NT2/D1 (cell line): ENCODE data around the gene GGT5.
"Not testable (repeated sequence)": the region's sequence is repeated elsewhere in the genome, so short reads cannot be mapped to it uniquely, and the experiment has no call there.

Experiments
- DNase-seq: peaks from one replicate; pipeline ENCODE4 v3.0.0-alpha.2; 2011; ENCODE audit warnings: low read depth, low spot score
- H3K27me3 ChIP-seq: 2 replicates; pipeline ENCODE4 v1.6.0; 2011; ENCODE audit warnings: mild to moderate bottlenecking; ENCODE audit not compliant: insufficient read length, insufficient read depth
- H3K36me3 ChIP-seq: 2 replicates; pipeline ENCODE4 v1.6.1; 2011; ENCODE audit warnings: mild to moderate bottlenecking, low read length, mixed read lengths; ENCODE audit not compliant: insufficient read depth, insufficient read length
- H3K4me1 ChIP-seq: 2 replicates; pipeline ENCODE4 v1.5.1; 2011; ENCODE audit not compliant: insufficient read depth, insufficient read length
- H3K4me3 ChIP-seq: 2 replicates; pipeline ENCODE4 v1.5.1; 2011; ENCODE audit warnings: low read depth; ENCODE audit not compliant: insufficient read length
- H3K9ac ChIP-seq: 2 replicates; pipeline ENCODE4 v1.6.0; 2011; ENCODE audit warnings: low read depth; ENCODE audit not compliant: insufficient read length
- H3K9me3 ChIP-seq: 2 replicates; pipeline ENCODE4 v1.5.1; 2011; ENCODE audit warnings: mild to moderate bottlenecking, low read length; ENCODE audit not compliant: insufficient read depth
- SUZ12 ChIP-seq: IDR thresholded peaks from 2 replicates; pipeline ENCODE4 v1.6.1; 2011; ENCODE audit not compliant: insufficient read length, insufficient read depth; ENCODE audit errors: extremely low read depth
- YY1 ChIP-seq: IDR thresholded peaks from 2 replicates; pipeline ENCODE4 v1.6.1; 2011; ENCODE audit not compliant: insufficient read length, insufficient read depth
- ZNF274 ChIP-seq: IDR thresholded peaks from 2 replicates; pipeline ENCODE4 v1.6.1; 2011; ENCODE audit warnings: mild to moderate bottlenecking, low read depth, low read length

GGT5 gene

GRCh38 chr22:24208012-24208749 is 36.7 kb downstream of the GGT5 start:
- no peak for DNase-seq
- peaks cover 21% of the 10 kb centered on the region for H3K9me3 ChIP-seq
- H3K4me3 ChIP-seq, result no peak overlapping the region
- TF ChIP-seq ZNF274 (no peak), SUZ12 (no peak), YY1 (no peak)
- H3K9ac ChIP-seq, result no peak overlapping the region
- H3K4me1 ChIP-seq, result no peaks in the 10 kb centered on the region
- no peaks in the 10 kb centered on the region for H3K36me3 ChIP-seq
- no peaks in the 10 kb centered on the region for H3K27me3 ChIP-seq

- TF ChIP-seq ZNF274 (no peak), YY1 (no peak), SUZ12 (no peak)
- H3K9me3 ChIP-seq, result peaks cover 21% of the 10 kb centered on the region
- no peaks in the 10 kb centered on the region for H3K4me1 ChIP-seq
- H3K27me3 ChIP-seq, result no peaks in the 10 kb centered on the region
- no peak for DNase-seq
- no peaks in the 10 kb centered on the region for H3K36me3 ChIP-seq
- no peak overlapping the region for H3K4me3 ChIP-seq
- H3K9ac ChIP-seq, result no peak overlapping the region
These were observed 37.4 kb downstream of the GGT5 start for GRCh38 chr22:24207264-24208011.

GRCh38 chr22:24206460-24207263 is 38.2 kb downstream of the GGT5 start:
- not testable (repeated sequence) for DNase-seq, H3K27me3 ChIP-seq, H3K4me3 ChIP-seq, H3K36me3 ChIP-seq, H3K9ac ChIP-seq, H3K4me1 ChIP-seq
- peaks cover 21% of the 10 kb centered on the region for H3K9me3 ChIP-seq

DNA sequence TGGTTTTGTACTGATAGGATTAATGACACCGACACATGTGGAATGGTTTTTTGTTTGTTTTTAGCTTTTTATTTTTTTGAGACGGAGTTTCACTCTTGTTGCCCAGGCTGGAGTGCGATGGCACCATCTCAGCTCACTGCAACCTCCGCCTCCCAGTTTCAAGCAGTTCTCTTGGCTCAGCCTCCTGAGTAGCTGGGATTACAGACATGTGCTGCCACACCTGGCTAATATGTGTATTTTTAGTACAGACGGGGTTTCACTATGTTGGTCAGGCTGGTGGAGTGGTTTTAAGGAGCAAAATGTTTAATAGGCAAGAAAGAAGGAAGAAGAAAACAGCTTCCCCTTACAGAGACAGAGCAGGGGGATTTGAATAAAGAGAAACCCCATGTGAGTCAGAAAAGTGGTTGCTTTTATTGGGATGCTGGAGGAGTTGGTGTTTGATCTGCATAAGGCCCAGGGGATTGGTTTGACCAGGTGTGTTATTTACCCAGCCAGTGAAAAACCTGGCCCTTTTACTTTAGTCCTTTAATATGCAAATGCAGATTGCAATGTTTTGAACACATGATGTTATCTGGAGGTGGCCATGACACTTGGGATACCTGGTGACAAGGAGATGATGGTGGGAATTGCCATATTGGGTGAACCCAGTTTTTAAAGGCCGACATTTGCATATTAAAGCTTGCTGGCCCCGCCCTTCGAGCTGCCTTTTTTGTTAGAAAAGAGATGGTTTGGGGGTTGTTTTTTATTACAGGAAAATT is 39.3 kb downstream of the GGT5 start:
- H3K9ac ChIP-seq, result no peak overlapping the region
- H3K36me3 ChIP-seq, result no peaks in the 10 kb centered on the region
- H3K27me3 ChIP-seq, result no peaks in the 10 kb centered on the region
- no peak overlapping the region for H3K4me3 ChIP-seq
- H3K4me1 ChIP-seq, result no peaks in the 10 kb centered on the region
- no peak for TF ChIP-seq YY1
- no peak for TF ChIP-seq ZNF274
- TF ChIP-seq SUZ12, result no peak
- H3K9me3 ChIP-seq, result peaks cover 21% of the 10 kb centered on the region
- no peak for DNase-seq

- H3K4me3 ChIP-seq, H3K36me3 ChIP-seq, DNase-seq, H3K4me1 ChIP-seq, H3K27me3 ChIP-seq, H3K9ac ChIP-seq: not testable (repeated sequence)
- peaks cover 21% of the 10 kb centered on the region for H3K9me3 ChIP-seq
These were observed 41.0 kb downstream of the GGT5 start for GRCh38 chr22:24203856-24204255.

DNA sequence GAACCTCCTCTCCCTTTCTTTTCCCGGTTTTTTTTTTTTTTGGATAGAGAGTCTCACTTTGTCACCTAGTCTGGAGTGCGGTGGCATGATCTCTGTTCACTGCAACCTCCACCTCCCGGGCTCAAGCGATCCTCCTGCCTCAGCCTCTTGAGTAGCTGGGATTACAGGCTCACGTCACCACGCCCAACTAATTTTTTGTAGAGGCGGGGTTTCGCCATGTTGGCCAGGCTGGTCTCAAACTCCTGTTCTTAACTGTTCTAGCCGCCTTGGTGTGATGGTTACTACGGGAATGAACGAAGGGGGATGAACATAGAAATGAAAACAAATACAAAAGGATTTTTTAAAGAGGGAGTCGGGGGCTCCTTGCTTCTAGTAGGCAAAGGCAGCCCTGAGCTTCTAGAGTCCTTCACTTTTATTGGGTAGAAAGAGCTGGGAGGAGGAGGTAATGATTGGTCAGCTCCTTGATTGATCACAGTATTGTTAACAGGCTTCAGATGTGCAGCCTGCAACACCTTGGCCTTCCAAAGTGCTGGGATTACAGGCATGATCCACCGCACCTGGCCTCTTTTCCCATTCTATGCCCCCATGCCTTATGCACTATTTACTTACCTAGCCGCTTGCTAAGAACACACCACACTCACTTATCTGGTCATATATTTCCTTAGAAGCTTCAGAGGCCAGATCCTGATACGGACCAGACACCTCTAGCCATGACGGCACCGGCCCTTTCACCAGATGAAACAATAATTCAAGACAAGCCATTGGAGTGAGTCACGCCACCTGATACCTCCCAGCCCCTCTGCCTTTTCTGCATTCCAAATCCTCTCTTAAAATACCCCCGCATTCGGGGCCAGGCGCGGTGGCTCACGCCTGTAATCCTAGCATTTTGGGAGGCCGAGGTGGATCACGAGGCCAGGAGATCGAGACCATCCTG is 42.9 kb downstream of the GGT5 start:
- H3K27me3 ChIP-seq, result no peaks in the 10 kb centered on the region
- no peaks in the 10 kb centered on the region for H3K4me1 ChIP-seq
- no peak overlapping the region for H3K4me3 ChIP-seq
- no peak for TF ChIP-seq SUZ12
- no peak for TF ChIP-seq YY1
- TF ChIP-seq ZNF274, result no peak
- no peak overlapping the region for H3K9ac ChIP-seq
- H3K36me3 ChIP-seq, result no peaks in the 10 kb centered on the region
- peaks cover 21% of the 10 kb centered on the region for H3K9me3 ChIP-seq
- DNase-seq, result no peak
